Measurements from ENCODE around the gene SERPIND1. TPM values are rescaled to one million over a fixed set of nuclear protein-coding genes. Genes with fewer than 3 reads are reported as not detected.

SERPIND1 gene
- total and polyA plus RNA-seq, 2 of the 8 experiments (the other 6 are each of a cell fraction or from before 2014, with no cell fraction given), result not detected

DNA sequence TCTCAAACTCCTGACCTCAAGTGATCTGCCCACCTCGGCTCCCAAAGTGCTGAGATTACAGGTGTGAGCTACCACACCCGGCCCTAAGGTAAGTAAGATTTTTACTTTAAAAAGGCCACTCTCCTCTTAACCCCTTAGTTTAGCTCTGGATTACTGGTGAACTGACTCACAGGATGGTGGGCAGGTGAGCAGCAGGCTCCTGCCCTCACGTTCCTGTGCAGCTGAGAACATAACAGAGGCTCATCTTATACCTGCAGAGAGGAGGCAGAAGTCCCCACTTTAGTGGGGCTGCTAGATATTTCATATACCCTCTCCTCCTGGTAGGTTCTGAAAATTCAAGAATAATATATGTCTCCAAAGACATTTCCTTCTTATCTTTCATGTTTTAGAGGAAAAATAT is 17.1 kb upstream of the SERPIND1 start:
- Histone ChIP-seq H3K4ac (replicated peaks; ENCODE audit: insufficient read length, low read depth, low read length) (no peak overlapping the region), H3K23ac (ENCODE audit: insufficient read length) (no peak overlapping the region), H3K9ac (replicated peaks in 1 of 4; ENCODE audit: extremely low read depth in 1 of 4, low read depth in 3 of 4, low read length in 3 of 4) (no peak overlapping the region), H3K27me3 (replicated peaks in 1 of 4; ENCODE audit: control insufficient read depth in 3 of 4, extremely low read depth in 1 of 4, insufficient read depth in 3 of 4, low read length in 3 of 4) (no peaks in the 10 kb centered on the region), H2BK120ac (replicated peaks; ENCODE audit: low read depth, low read length) (no peak overlapping the region), H3K27ac (ENCODE audit: low read depth, low read length) (no peak overlapping the region), H2BK5ac (ENCODE audit: low read depth, low read length) (no peak overlapping the region), H2BK15ac (ENCODE audit: low read length) (no peak overlapping the region), H3K23me2 (ENCODE audit: low read depth, low read length) (no peaks in the 10 kb centered on the region), H3K4me2 (ENCODE audit: insufficient read depth in 1 of 2, low read depth in 2 of 2, low read length in 2 of 2) (no peak overlapping the region), H3K79me2 (ENCODE audit: control insufficient read depth in 1 of 2, insufficient read depth in 2 of 2, low read length in 2 of 2) (no peaks in the 10 kb centered on the region), H3K9me3 (ENCODE audit: insufficient read depth in 2 of 2, low read depth in 1 of 2, low read length in 1 of 2) (no peaks in the 10 kb centered on the region), H3K56ac (replicated peaks; ENCODE audit: insufficient read length, low read depth, low read length) (no peak overlapping the region), H3K36me3 (ENCODE audit: control insufficient read depth in 2 of 4, insufficient read depth in 4 of 4, low read length in 3 of 4) (no peaks in the 10 kb centered on the region; a peak in 1 of 8 replicates), H2AFZ (ENCODE audit: low read length) (no peak overlapping the region), H3K79me1 (ENCODE audit: low read depth, low read length) (no peaks in the 10 kb centered on the region), H4K20me1 (replicated peaks in 1 of 2; ENCODE audit: control insufficient read depth in 1 of 2, insufficient read depth in 2 of 2, low read length in 2 of 2) (no peaks in the 10 kb centered on the region), H2BK20ac (ENCODE audit: low read length) (no peak overlapping the region), H3K18ac (ENCODE audit: extremely low read depth, low read length) (no peak overlapping the region), H4K91ac (replicated peaks; ENCODE audit: insufficient read length, low read length) (no peak overlapping the region), H2BK12ac (ENCODE audit: low read depth, low read length) (no peak overlapping the region), H4K5ac (ENCODE audit: insufficient read length, low read depth, low read length) (no peak overlapping the region), H3K4me3 (ENCODE audit: extremely low read depth in 1 of 4, insufficient read depth in 2 of 4, low read depth in 3 of 4, low read length in 4 of 4) (no peak overlapping the region), H3K14ac (ENCODE audit: insufficient read length) (no peak overlapping the region), H2AK5ac (ENCODE audit: low read depth, low read length) (no peak overlapping the region), H3K4me1 (replicated peaks in 1 of 4; ENCODE audit: control insufficient read depth in 3 of 4, insufficient read depth in 4 of 4, low read length in 3 of 4) (no peaks in the 10 kb centered on the region), H4K8ac (ENCODE audit: extremely low read depth, insufficient read depth, low read length) (no peak overlapping the region)
- TF ChIP-seq BCL11A (IDR thresholded peaks at IDR 0.05; ENCODE audit: low read depth in 2 of 2, low read length in 2 of 2), result no peak
- no peak for DNase-seq (ENCODE audit: low read depth in 1 of 2, low spot score in 2 of 2)
- POLR2A ChIA-PET (ENCODE audit: partially characterized antibody), result no interaction called here
- 94% methylated on average over 3 of the region's 3 CpGs; no CpG with 5 or more reads in 1 of the 2 experiments for WGBS, 2 experiments (ENCODE audit: extremely low coverage in 1 of 2, insufficient coverage in 1 of 2, insufficient read length in 1 of 2, insufficient replicate concordance in 2 of 2, low coverage in 1 of 2, low lambda C conversion rate in 2 of 2, missing lambda C conversion rate in 1 of 2)
- CTCF ChIA-PET (ENCODE audit: partially characterized antibody), result interaction anchor here (0.7 to 3.3 kb wide), 6 partner anchors 13 to 193 kb away, joined by 3 to 22 read pairs (median 4); partner anchors contain the start of gene SERPIND1
- no peak for FAIRE-seq

Measured in H1 (cell line).